Keratinocyte (primary cell): ENCODE results near the gene GSX1. TPM values are rescaled to one million over a fixed set of nuclear protein-coding genes. Genes with fewer than 3 reads are reported as not detected.

Experiments
- DNase-seq: peaks from one replicate; pipeline ENCODE4 v3.0.0-alpha.2; 2011; ENCODE audit warnings: low read depth, missing footprints, low spot score
- FAIRE-seq: peaks from 2 replicates; lab custom pipeline; 2011; peaks lifted over from hg19 to GRCh38; lab: Jason Lieb, UNC
- H2AFZ ChIP-seq: 2 replicates; pipeline ENCODE4 v1.6.0; 2012; ENCODE audit warnings: low read length, control low read depth, inconsistent platforms; ENCODE audit not compliant: control insufficient read depth
- H3K27ac ChIP-seq: 2 replicates; pipeline ENCODE4 v1.5.1; 2011; ENCODE audit warnings: low read length; ENCODE audit not compliant: control insufficient read depth, insufficient read depth
- H3K27me3 ChIP-seq: 3 replicates; pipeline ENCODE4 v1.6.0; 2011; ENCODE audit warnings: low read length; ENCODE audit not compliant: control insufficient read depth, insufficient read depth; ENCODE audit errors: extremely low read depth
- H3K36me3 ChIP-seq, 2 experiments: 2 replicates in 1 of 2; 3 replicates in 1 of 2; pipeline ENCODE4 v1.5.1; 2011; ENCODE audit warnings: low read length in 2 of 2, mild to moderate bottlenecking in 1 of 2; ENCODE audit not compliant: control insufficient read depth in 2 of 2, insufficient read depth in 2 of 2; ENCODE audit errors: extremely low read depth in 1 of 2
- H3K4me1 ChIP-seq: 3 replicates; pipeline ENCODE4 v1.5.1; 2011; ENCODE audit warnings: low read length; ENCODE audit not compliant: control insufficient read depth, insufficient read depth; ENCODE audit errors: extremely low read depth
- H3K4me2 ChIP-seq: 3 replicates; pipeline ENCODE4 v1.6.0; 2011; ENCODE audit warnings: low read depth, low read length; ENCODE audit not compliant: control insufficient read depth, insufficient read depth; ENCODE audit errors: extremely low read depth
- H3K4me3 ChIP-seq, 3 experiments: fragments of 200-600 bp in 1 of 3; sonication (generic) in 1 of 3; 2 replicates in 2 of 3; 3 replicates in 1 of 3; pipeline ENCODE4 v1.5.1; 2011 to 2016; ENCODE audit warnings: low read length in 3 of 3, mild to moderate bottlenecking in 3 of 3, control low read depth in 2 of 3, inconsistent platforms in 1 of 3, low read depth in 1 of 3, mixed read lengths in 1 of 3, mixed run types in 1 of 3, moderate library complexity in 1 of 3; ENCODE audit not compliant: control insufficient read depth in 2 of 3, insufficient read depth in 2 of 3; ENCODE audit errors: extremely low read depth in 1 of 3
- H3K79me2 ChIP-seq: 2 replicates; pipeline ENCODE4 v1.6.0; 2012; ENCODE audit warnings: low read length; ENCODE audit not compliant: control insufficient read depth, insufficient read depth
- H3K9ac ChIP-seq: 3 replicates; pipeline ENCODE4 v1.6.0; 2011; ENCODE audit warnings: low read length; ENCODE audit not compliant: control insufficient read depth, insufficient read depth; ENCODE audit errors: extremely low read depth
- H3K9me1 ChIP-seq: 3 replicates; pipeline ENCODE4 v1.6.0; 2011; ENCODE audit warnings: low read length; ENCODE audit not compliant: control insufficient read depth, insufficient read depth; ENCODE audit errors: extremely low read depth
- H3K9me3 ChIP-seq: 2 replicates; pipeline ENCODE4 v1.5.1; 2012; ENCODE audit warnings: low read depth, low read length; ENCODE audit not compliant: control insufficient read depth
- H4K20me1 ChIP-seq: 3 replicates; pipeline ENCODE4 v1.6.0; 2011; ENCODE audit warnings: low read length; ENCODE audit not compliant: control insufficient read depth, insufficient read depth; ENCODE audit errors: extremely low read depth
- CTCF ChIP-seq, 3 experiments: IDR thresholded peaks in 1 of 3; conservative IDR thresholded peaks in 1 of 3; optimal IDR thresholded peaks in 1 of 3; 2 replicates in 2 of 3; 3 replicates in 1 of 3; pipeline versions ENCODE3 to v1.5.1; 2011; ENCODE audit warnings: low read length in 3 of 3, mild to moderate bottlenecking in 3 of 3, moderate library complexity in 2 of 3, control low read depth in 1 of 3, inconsistent platforms in 1 of 3; ENCODE audit not compliant: insufficient read depth in 2 of 3; ENCODE audit errors: extremely low read depth in 1 of 3
- EZH2 ChIP-seq: IDR thresholded peaks from one replicate; pipeline ENCODE4 v1.6.1; 2012; ENCODE audit warnings: inconsistent platforms, mild to moderate bottlenecking, low read length, moderate library complexity
- dilution Hi-C: fragments of 300-500 bp; cut with MboI; formaldehyde crosslinking; loops from one replicate; pipeline ENCODE4 v1.7.0; 2020; ENCODE audit warnings: low sequenced_read_pairs; ENCODE audit not compliant: extremely low pct_ligation_motif_present
- polyA plus RNA-seq, 5 experiments: library from polyadenylated mRNA; depleted of rRNA in 3 of 5; stranded (reverse) in 3 of 5; stranded (forward) in 1 of 5; unstranded in 1 of 5; fragments of >200 nt; gene quantifications; 1 replicate in 1 of 5; 2 replicates in 3 of 5; 3 replicates in 1 of 5; pipeline versions ENCODE4 v1.2.1 to v1.2.3, GENCODE V29; 2011 to 2012; ENCODE audit warnings: missing spikeins in 2 of 5, low read depth in 1 of 5, low replicate concordance in 1 of 5

The GSX1 gene
- polyA plus RNA-seq, 1 donor (not counting 4 experiments of a cell fraction or from before 2014, with no cell fraction given): not detected

- H3K27me3 ChIP-seq: peaks cover 95% of the 10 kb centered on the region
- peaks cover 5% of the 10 kb centered on the region for H4K20me1 ChIP-seq
- peaks cover 3% of the 10 kb centered on the region for H3K4me1 ChIP-seq
- H3K9me3 ChIP-seq: no peaks in the 10 kb centered on the region
- H2AFZ ChIP-seq: no peak overlapping the region
- H3K27ac ChIP-seq: no peak overlapping the region
- H3K79me2 ChIP-seq: no peaks in the 10 kb centered on the region
- DNase-seq (no peak), FAIRE-seq (no peak)
- H3K9me1 ChIP-seq: no peaks in the 10 kb centered on the region
- H3K36me3 ChIP-seq: no peaks in the 10 kb centered on the region
- H3K4me2 ChIP-seq: no peak overlapping the region
- dilution Hi-C loops: no loop called here
- no peak for TF ChIP-seq CTCF (optimal IDR thresholded peaks at IDR 0.05 in 1 of 3, IDR thresholded peaks at IDR 0.05 in 1 of 3, conservative IDR thresholded peaks at IDR 0.05 in 1 of 3; ENCODE audit: extremely low read depth in 1 of 3, insufficient read depth in 2 of 3, low read length in 3 of 3)
- peak; percentile 40 for TF ChIP-seq EZH2
- H3K4me3 ChIP-seq: no peak overlapping the region
- H3K9ac ChIP-seq: no peak overlapping the region
These were observed 2.8 kb downstream of the GSX1 start for GRCh38 chr13:27794921-27795717.

- H2AFZ ChIP-seq: no peak overlapping the region
- DNase-seq (no peak), FAIRE-seq (no peak)
- dilution Hi-C loops: no loop called here
- H3K4me3 ChIP-seq: no peak overlapping the region
- peaks cover 3% of the 10 kb centered on the region for H3K4me1 ChIP-seq
- no peak overlapping the region for H3K4me2 ChIP-seq
- H4K20me1 ChIP-seq: peaks cover 5% of the 10 kb centered on the region
- no peak overlapping the region for H3K9ac ChIP-seq
- no peaks in the 10 kb centered on the region for H3K9me1 ChIP-seq
- H3K79me2 ChIP-seq: no peaks in the 10 kb centered on the region
- no peaks in the 10 kb centered on the region for H3K36me3 ChIP-seq
- H3K27ac ChIP-seq: no peak overlapping the region
- no peaks in the 10 kb centered on the region for H3K9me3 ChIP-seq
- peaks cover 91% of the 10 kb centered on the region for H3K27me3 ChIP-seq
- TF ChIP-seq CTCF (optimal IDR thresholded peaks at IDR 0.05 in 1 of 3, IDR thresholded peaks at IDR 0.05 in 1 of 3, conservative IDR thresholded peaks at IDR 0.05 in 1 of 3; ENCODE audit: extremely low read depth in 1 of 3, insufficient read depth in 2 of 3, low read length in 3 of 3) (no peak), EZH2 (no peak)
These were observed 3.4 kb downstream of the GSX1 start for GRCh38 chr13:27795718-27796019.
